GM19023 (cell line): ENCODE measurements around the gene NFAT5.
"Not testable (repeated sequence)": the region's sequence is repeated elsewhere in the genome, so short reads cannot be mapped to it uniquely, and the experiment has no call there.

Experiments used
- ATAC-seq: cut with Tn5 transposase; IDR thresholded peaks from one replicate; pipeline ENCODE4 v1.9.1; 2021; ENCODE audit warnings: mild to moderate bottlenecking, moderate library complexity; ENCODE audit not compliant: unreplicated experiment

Gene NFAT5

DNA sequence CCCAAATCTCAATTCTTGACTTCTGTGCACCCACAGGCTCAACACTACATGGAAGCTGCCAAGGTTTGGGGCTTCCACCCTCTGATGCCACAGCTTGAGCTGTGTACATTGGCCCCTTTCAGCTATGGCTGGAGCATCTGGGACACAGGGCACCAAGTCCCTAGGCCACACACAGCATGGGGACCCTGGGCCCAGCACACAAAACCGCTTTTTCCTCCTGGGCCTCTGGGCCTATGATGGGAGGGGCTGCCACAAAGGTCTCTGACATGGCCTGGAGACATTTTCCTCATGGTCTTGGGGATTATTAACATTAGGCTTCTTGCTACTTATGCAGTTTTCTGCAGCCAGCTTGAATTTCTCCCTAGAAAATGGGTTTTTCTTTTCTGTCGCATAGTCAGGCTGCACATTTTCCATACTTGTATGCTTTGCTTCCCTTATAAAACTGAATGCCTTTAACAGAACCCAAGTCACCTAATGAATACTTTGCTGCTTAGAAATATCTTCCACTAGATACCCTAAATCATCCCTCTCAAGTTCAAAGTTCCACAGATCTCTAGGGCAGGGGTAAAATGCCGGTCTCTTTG is 70.9 kb downstream of the NFAT5 start:
- ATAC-seq = not testable (repeated sequence)

DNA sequence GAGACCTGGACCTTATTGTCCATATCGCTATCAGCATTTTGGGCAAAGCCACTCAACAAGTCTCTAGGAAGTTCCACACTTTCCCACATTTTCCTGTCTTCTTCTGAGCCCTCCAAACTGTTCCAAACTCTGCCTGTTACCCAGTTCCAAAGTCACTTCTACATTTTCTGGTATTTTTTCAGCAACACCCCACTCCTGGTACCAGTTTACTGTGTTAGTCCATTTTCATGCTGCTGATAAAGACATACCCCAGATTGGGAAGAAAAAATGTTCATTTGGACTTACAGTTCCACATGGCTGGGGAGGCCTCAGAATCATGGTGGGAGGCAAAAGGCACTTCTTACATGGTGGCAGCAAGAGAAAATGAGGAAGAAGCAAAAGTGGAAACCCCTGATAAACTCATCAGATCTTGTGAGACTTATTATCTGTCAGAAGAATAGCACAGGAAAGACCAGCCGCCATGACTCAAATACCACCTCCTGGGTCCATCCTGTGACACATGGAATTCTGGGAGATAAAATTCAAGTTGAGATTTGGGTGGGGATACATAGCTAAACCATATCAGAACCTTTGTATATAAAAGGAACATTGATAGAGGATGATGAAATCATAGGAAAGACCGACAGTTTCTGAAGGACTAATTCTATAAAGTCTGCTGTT is 71.6 kb downstream of the NFAT5 start:
- not testable (repeated sequence) for ATAC-seq

- ATAC-seq = not testable (repeated sequence)
Measured at GRCh38 chr16:69643997-69644396, 78.2 kb downstream of the NFAT5 start.

DNA sequence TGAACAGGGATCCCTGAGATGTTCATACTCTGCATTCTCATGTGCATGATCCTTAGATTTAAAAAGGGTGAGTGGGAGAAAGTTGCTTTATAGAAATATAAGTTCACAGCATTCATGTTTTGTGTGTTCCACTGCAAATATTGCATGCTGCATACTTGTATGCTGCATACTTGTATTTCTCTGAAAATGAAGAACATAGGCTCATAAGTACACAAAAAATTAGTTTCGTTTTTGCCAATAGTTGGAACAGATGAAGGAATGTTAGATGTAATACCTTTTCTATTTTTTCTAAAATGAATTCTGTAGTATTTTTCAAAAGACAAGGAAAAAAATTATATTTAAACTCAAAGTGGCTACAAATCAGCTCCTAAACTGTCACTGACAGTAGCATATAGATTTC is 79.0 kb downstream of the NFAT5 start:
- ATAC-seq = no peak

DNA sequence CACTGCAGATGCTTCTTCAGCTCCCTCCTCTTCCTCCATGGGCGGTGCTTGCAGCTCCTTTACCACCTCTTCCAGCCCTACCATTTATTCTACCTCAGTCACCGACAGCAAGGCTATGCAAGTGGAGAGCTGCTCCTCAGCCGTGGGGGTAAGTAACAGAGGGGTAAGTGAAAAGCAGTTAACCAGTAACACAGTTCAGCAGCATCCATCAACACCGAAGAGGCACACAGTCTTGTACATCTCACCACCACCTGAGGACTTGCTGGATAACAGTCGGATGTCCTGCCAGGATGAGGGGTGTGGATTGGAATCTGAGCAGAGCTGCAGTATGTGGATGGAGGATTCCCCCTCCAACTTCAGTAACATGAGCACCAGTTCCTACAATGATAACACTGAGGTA is 81.3 kb downstream of the NFAT5 start:
- ATAC-seq = no peak

- no peak for ATAC-seq
Measured at GRCh38 chr16:69651217-69651616, 85.5 kb downstream of the NFAT5 start.

DNA sequence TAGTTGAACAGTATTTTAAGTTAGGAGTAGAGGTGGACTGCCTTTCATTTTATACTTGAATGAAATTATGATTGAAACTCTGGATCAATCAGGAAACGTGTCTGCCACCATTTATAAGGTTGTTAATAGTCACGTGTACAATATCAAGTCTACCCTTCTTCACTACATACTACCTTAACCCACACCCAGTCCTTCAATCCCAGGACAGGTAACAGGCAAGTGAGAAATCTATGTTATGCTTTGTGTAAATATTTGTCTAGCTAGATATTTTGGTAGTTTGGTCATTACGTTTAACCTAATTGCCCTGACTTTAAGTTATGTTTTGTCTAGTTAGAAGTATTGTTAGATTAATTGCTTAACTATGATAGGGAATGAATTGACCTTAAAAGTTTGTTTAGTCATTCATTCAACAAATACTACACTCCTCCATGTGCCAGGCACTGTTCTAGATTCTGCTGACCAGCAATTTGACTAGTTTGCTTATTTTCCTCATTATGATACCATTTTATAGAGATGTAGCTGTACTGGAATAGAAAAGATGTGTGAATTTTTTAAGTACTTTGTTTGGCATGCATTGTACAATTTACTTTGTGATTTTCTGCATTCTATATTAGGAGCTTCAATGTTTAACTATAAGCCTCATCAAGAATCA is 88.6 kb downstream of the NFAT5 start:
- no peak for ATAC-seq

DNA sequence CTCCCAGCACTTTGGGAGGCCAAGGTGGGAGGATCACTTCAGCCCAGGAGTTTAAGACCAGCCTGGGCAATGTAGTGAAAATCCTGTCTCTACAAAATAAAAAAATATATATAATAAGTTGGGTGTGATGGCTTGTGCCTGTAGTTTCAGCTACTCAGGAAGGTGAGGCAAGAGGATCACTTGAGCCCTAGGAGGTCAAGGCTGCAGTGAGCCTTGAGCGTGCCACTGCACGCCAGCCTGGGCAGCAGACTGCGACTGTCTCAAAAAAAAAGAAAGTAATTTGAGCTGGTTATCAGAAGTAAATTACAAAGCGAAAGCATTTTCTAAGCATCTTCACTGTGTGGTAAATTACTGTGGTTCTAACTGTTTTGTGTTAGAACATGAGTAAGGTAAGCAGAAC is 94.4 kb downstream of the NFAT5 start:
- ATAC-seq = no peak

DNA sequence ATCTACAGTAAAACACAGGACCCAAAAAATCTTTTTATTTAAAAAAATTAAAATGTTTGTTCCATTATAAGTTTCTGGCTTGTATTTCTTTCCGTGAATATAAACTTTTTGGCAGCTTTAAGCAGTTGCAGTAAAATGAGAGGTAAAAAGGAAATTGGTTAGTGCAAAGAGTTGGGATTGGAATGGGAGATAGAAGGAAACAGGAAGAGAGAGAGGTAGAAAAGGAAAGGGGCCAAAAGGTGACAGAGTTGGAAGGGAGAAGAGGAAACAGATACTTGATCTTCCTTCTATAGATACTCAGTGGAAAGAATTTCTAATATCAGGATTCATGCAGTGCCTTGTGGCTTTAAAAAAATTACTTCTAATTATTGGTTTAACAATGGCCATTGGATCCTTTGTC is 97.1 kb downstream of the NFAT5 start:
- no peak for ATAC-seq

DNA sequence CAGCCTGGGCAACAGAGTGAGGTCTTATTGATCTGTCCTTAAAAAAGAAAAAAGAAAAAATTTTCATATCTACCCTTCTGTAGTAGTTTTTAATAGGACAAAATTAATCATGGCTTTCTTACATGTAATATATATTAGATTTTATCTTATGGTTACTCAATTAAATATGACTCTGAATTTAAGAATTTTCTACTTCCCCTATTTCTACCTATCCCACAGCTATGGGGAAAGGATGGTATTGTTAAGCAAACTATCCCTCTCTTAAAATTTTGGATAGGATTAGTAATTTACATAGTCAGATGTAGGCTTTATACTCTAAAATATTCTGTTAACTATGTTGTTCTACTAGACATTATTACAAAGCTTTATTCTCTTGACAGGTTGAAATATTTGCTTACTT is 98.1 kb downstream of the NFAT5 start:
- ATAC-seq = no peak

GRCh38 chr16:69669577-69669976 is 103.8 kb downstream of the NFAT5 start:
- no peak for ATAC-seq

GRCh38 chr16:69672315-69672997 is 106.7 kb downstream of the NFAT5 start:
- no peak for ATAC-seq

DNA sequence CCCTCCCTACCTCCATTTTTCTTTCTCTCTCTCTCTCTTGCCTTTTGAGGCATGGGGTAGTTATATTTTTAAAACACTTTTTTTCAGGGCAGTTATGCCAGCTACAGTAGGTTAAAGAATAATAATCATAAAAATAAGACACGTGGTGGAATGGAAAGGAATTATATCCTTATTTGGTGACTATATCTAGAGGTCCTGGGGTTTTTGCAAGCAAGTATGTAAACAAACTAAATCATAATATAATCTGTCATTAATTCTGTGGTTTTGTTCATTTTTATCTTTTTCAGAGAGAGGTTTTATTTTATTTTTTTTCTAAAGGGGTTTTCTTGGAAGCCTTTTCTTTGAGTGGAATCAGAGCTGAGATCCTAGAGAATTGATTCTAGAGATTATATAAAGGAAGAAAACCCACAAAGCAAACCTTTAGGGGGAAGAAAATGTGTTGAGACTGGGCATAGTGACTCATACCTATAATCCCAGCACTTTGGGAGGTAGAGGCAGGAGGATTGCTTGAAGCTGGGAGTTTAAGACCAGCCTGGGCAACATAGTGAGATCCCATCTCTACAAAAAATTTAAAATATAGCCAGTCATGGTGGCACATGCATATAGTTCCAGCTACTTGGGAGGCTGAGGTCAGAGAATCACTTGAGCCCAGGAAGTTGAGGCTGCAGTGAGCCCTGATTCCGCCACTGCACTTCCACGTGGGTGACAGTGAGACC is 107.4 kb downstream of the NFAT5 start:
- no peak for ATAC-seq

GRCh38 chr16:69680358-69680757 is 114.6 kb downstream of the NFAT5 start:
- ATAC-seq = no peak

DNA sequence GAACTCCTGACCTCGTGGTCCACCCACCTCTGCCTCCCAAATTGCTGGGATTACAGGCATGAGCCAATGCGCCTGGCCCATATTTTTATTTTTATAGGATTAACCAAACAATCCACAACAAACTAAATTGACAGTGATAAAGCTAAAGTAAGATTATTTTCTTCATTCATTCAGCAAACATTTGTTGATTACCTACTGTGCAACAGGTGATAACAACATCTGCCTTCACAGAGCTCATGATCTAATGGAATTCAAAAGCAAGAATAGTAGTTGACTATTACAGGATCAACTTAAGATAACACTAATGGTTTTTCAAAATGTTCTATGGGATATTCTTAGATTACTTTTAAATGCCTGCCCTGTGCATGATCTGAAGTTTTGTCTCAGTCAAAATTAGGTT is 122.8 kb downstream of the NFAT5 start:
- ATAC-seq = no peak

GRCh38 chr16:69691980-69692911 is 126.5 kb downstream of the NFAT5 start:
- ATAC-seq = no peak

DNA sequence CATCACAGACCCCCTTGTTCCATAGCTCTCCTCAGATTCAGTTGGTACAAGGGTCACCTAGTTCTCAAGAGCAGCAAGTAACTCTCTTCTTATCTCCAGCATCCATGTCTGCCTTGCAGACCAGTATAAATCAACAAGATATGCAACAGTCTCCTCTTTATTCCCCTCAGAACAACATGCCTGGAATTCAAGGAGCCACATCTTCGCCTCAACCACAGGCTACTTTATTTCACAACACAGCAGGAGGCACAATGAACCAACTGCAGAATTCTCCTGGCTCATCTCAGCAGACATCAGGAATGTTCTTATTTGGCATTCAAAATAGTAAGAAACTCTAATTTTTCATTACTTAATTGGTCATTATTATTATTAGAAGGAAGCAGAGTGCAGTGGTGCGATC is 128.2 kb downstream of the NFAT5 start:
- ATAC-seq = no peak

- ATAC-seq = no peak
Measured at GRCh38 chr16:69698404-69698803, 132.6 kb downstream of the NFAT5 start.

GRCh38 chr16:69699915-69700314 is 134.1 kb downstream of the NFAT5 start:
- ATAC-seq = no peak

GRCh38 chr16:69701452-69701851 is 135.7 kb downstream of the NFAT5 start:
- no peak for ATAC-seq
